HepG2 (cell line): ENCODE measurements around the gene PEX5. TPM values are rescaled to one million over a fixed set of nuclear protein-coding genes. Genes with fewer than 3 reads are reported as not detected.

Experiments
- ATAC-seq: fragments of 200-7000 bp; cut with Tn5 transposase; 3 replicates; pipeline ENCODE4 v1.9.1; 2020; ENCODE audit warnings: mild to moderate bottlenecking, moderate library complexity
- BruUV-seq: library from RNA; stranded (reverse); fragments of 400-500 nt; replicated peaks from 2 replicates; lab custom pipeline; 2021; lab: Mats Ljungman, UMichigan
- CTCF ChIA-PET: fragments of 300-600 bp; formaldehyde crosslinking; extraction: SDS; loops from one replicate; lab custom pipeline; 2021; ENCODE audit warnings: low total read pairs, inconsistent platforms, low intra/inter-chr PET ratio; lab: Yijun Ruan, JAX
- POLR2A ChIA-PET: fragments of 350-600 bp; sonication (Branson Sonifier 250); formaldehyde crosslinking; loops from one replicate; lab custom pipeline; 2020; ENCODE audit warnings: antibody characterized with exemption, inconsistent platforms; lab: Yijun Ruan, JAX
- DNase-seq: peaks from one replicate; pipeline ENCODE4 v3.0.0-alpha.2; 2015; ENCODE audit warnings: low spot score
- FAIRE-seq: peaks from 3 replicates; lab custom pipeline; 2011; peaks lifted over from hg19 to GRCh38; lab: Jason Lieb, UNC
- H2AFZ ChIP-seq: one replicate; pipeline ENCODE4 v1.6.1; 2011; ENCODE audit warnings: low read length, inconsistent platforms
- H3K27ac ChIP-seq: fragments of 300-600 bp; 3 replicates; pipeline ENCODE4 v1.8.0; 2011; ENCODE audit warnings: mixed run types, mild to moderate bottlenecking, mixed read lengths, low read length, inconsistent platforms; ENCODE audit not compliant: insufficient read depth; ENCODE audit errors: extremely low read length
- H3K27me3 ChIP-seq, 2 experiments: fragments of 200-600 bp in 1 of 2; 2 replicates in 1 of 2; 3 replicates in 1 of 2; pipeline versions ENCODE4 v1.6.0 to v1.8.0; 2011; ENCODE audit warnings: low read length in 2 of 2, mild to moderate bottlenecking in 2 of 2, moderate library complexity in 2 of 2, inconsistent platforms in 1 of 2; ENCODE audit not compliant: insufficient read depth in 2 of 2, control insufficient read depth in 1 of 2
- H3K36me3 ChIP-seq, 2 experiments: fragments of 200-600 bp in 1 of 2; replicated peaks in 1 of 2; 2 replicates in 1 of 2; 3 replicates in 1 of 2; pipeline versions ENCODE4 v1.5.1 to v1.8.0; 2011; ENCODE audit warnings: low read length in 2 of 2, inconsistent platforms in 1 of 2; ENCODE audit not compliant: insufficient read depth in 2 of 2, control insufficient read depth in 1 of 2
- H3K4me1 ChIP-seq: 2 replicates; pipeline ENCODE4 v1.5.1; 2012; ENCODE audit warnings: low read length, inconsistent platforms; ENCODE audit not compliant: insufficient read depth
- H3K4me2 ChIP-seq: 2 replicates; pipeline ENCODE4 v1.6.0; 2011; ENCODE audit warnings: low read depth, low read length, inconsistent platforms
- H3K4me3 ChIP-seq, 3 experiments: fragments of 200-600 bp in 1 of 3; sonication (generic), shearing (Covaris generic) in 1 of 3; replicated peaks in 1 of 3; 2 replicates each; pipeline ENCODE4 v1.5.1; 2011 to 2016; ENCODE audit warnings: low read length in 3 of 3, inconsistent platforms in 2 of 3, low read depth in 2 of 3, mild to moderate bottlenecking in 2 of 3, control low read depth in 1 of 3, mixed read lengths in 1 of 3; ENCODE audit not compliant: insufficient read depth in 1 of 3
- H3K79me2 ChIP-seq: one replicate; pipeline ENCODE4 v1.6.1; 2011; ENCODE audit warnings: low read length, inconsistent platforms; ENCODE audit not compliant: insufficient read depth
- H3K9ac ChIP-seq: 2 replicates; pipeline ENCODE4 v1.6.0; 2011; ENCODE audit warnings: mild to moderate bottlenecking, low read depth, low read length, inconsistent platforms; ENCODE audit not compliant: insufficient read depth
- H3K9me3 ChIP-seq: 2 replicates; pipeline ENCODE4 v1.5.1; 2012; ENCODE audit warnings: mild to moderate bottlenecking, low read length
- H4K20me1 ChIP-seq: 2 replicates; pipeline ENCODE4 v1.6.0; 2011; ENCODE audit warnings: inconsistent platforms, mild to moderate bottlenecking, low read length, moderate library complexity; ENCODE audit not compliant: insufficient read depth
- AHR ChIP-seq: IDR thresholded peaks from 2 replicates; pipeline ENCODE4 v1.6.1; 2018; ENCODE audit warnings: missing genetic modification reagents, missing compliant biosample characterization
- RFXANK ChIP-seq: IDR thresholded peaks from 2 replicates; pipeline ENCODE4 v1.6.1; 2016
- TMF1 ChIP-seq: sonication (generic); formaldehyde crosslinking; IDR thresholded peaks from 2 replicates; pipeline ENCODE4 v1.8.1; 2022; ENCODE audit warnings: low read depth, missing genetic modification reagents
- ZNF572 ChIP-seq: sonication (generic); formaldehyde crosslinking; IDR thresholded peaks from 2 replicates; pipeline ENCODE4 v1.5.1; 2020; ENCODE audit warnings: mild to moderate bottlenecking, missing genetic modification reagents
- WGBS: methylation state at CpG from one replicate; pipeline ENCODE4 v1.1.6; 2017; ENCODE audit warnings: low lambda C conversion rate; 5-methylcytosine and 5-hydroxymethylcytosine counted together
- in situ Hi-C: cut with HindIII; loops from 2 replicates; pipeline ENCODE4 v1.10.0; 2017; ENCODE audit warnings: low pct_unique_long_range_greater_than_20kb; ENCODE audit not compliant: extremely low pct_ligation_motif_present
- intact Hi-C: fragments of 100-400 bp; cut with micrococcal nuclease; formaldehyde crosslinking; loops from one replicate; pipeline ENCODE4 v1.10.0; 2022; ENCODE audit not compliant: unreplicated experiment
- polyA plus RNA-seq, 8 experiments: library from polyadenylated mRNA; depleted of rRNA in 3 of 8; stranded (reverse) in 7 of 8; unstranded in 1 of 8; fragments of >200 nt; fragmentation: Illumina TruSeq in 4 of 8; extraction: Trizol in 4 of 8; gene quantifications; 2 replicates each; pipeline versions ENCODE4 v1.2.1 to v1.2.3, GENCODE V29; 2011 to 2016; ENCODE audit warnings: low read depth in 4 of 8, missing spikeins in 1 of 8, mixed read lengths in 1 of 8; ENCODE audit not compliant: insufficient read depth in 1 of 8
- total RNA-seq, 5 experiments: library from RNA; depleted of rRNA; stranded (reverse); fragments of >200 nt; fragmentation: Illumina TruSeq; extraction: Trizol; gene quantifications; 2 replicates each; pipeline ENCODE4 v1.2.3, GENCODE V29; 2016; ENCODE audit warnings: low read depth in 1 of 5
- TF ChIP-seq, protein P1 (sequence below), 2 experiments: fragments of 450-650 bp in 1 of 2; sonication (generic) in 1 of 2; formaldehyde crosslinking in 1 of 2; IDR thresholded peaks; 2 replicates each; pipeline versions ENCODE4 v1.6.1 to v1.8.0; 2016 to 2022; ENCODE audit warnings: antibody characterized with exemption in 1 of 2, mild to moderate bottlenecking in 1 of 2, missing genetic modification reagents in 1 of 2
- TF ChIP-seq, protein P2 (sequence below): sonication (generic); formaldehyde crosslinking; conservative IDR thresholded peaks from 2 replicates; pipeline ENCODE4 v1.4.0; 2020; ENCODE audit warnings: mild to moderate bottlenecking, missing genetic modification reagents, moderate library complexity
- TF ChIP-seq, protein P3 (sequence below): IDR thresholded peaks from 2 replicates; pipeline ENCODE4 v1.6.1; 2018; ENCODE audit warnings: missing genetic modification reagents

PEX5 gene
- total and polyA plus RNA-seq, 2 of the 13 experiments (the other 11 are each of a cell fraction or from before 2014, with no cell fraction given): 16.4 to 29.0 TPM

DNA sequence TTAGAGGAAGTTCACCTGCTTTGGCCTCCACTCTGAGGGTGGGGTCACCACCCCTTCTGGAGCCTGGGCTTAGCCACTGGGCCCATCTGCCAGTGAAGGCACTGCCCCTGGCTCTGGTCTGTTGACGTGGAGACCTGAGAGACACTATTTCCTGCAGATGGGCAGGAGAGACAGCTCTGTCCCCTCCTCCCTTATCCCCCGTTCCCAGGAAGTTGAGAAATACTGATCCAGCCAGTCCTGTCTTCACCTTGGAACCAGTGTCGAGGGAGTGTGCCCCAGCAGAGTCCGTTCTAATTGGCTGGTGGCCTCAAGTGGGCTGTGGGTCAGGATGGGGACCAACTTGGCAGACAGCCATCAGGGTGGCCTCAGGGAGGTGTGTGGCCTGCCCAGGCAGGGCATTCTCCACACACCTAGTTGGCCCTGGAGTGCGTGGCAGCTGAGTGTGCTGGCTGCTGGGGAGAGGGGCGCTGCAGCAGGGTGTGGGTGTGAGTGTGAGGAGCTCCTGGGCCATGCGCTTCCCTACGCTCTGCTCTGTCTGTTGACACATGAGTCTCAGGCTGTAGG lies 33.9 kb upstream of the PEX5 start:
- no TSS peak for BruUV-seq
- DNase-seq (no peak), FAIRE-seq (no peak), ATAC-seq (peak; percentile 13; the same call in 1 of the 3 replicates)
- Histone ChIP-seq H3K27me3 (no peaks in the 10 kb centered on the region), H3K36me3 (peaks cover 27 to 31% of the 10 kb centered on the region in 2 experiments; a peak in 4 of 5 replicates), H4K20me1 (no peaks in the 10 kb centered on the region), H3K9me3 (no peaks in the 10 kb centered on the region), H3K9ac (no peak overlapping the region), H3K4me3 (no peak overlapping the region), H3K4me1 (no peaks in the 10 kb centered on the region), H3K4me2 (no peak overlapping the region), H3K27ac (no peak overlapping the region), H3K79me2 (no peaks in the 10 kb centered on the region), H2AFZ (no peak overlapping the region)
- ChIA-PET POLR2A (interaction anchor here (1.1 kb wide), 1 partner anchor 27 kb away, joined by 3 read pairs; the partner anchor contains the start of gene RBP5), CTCF (no interaction called here)
- TF ChIP-seq, protein P1, sequence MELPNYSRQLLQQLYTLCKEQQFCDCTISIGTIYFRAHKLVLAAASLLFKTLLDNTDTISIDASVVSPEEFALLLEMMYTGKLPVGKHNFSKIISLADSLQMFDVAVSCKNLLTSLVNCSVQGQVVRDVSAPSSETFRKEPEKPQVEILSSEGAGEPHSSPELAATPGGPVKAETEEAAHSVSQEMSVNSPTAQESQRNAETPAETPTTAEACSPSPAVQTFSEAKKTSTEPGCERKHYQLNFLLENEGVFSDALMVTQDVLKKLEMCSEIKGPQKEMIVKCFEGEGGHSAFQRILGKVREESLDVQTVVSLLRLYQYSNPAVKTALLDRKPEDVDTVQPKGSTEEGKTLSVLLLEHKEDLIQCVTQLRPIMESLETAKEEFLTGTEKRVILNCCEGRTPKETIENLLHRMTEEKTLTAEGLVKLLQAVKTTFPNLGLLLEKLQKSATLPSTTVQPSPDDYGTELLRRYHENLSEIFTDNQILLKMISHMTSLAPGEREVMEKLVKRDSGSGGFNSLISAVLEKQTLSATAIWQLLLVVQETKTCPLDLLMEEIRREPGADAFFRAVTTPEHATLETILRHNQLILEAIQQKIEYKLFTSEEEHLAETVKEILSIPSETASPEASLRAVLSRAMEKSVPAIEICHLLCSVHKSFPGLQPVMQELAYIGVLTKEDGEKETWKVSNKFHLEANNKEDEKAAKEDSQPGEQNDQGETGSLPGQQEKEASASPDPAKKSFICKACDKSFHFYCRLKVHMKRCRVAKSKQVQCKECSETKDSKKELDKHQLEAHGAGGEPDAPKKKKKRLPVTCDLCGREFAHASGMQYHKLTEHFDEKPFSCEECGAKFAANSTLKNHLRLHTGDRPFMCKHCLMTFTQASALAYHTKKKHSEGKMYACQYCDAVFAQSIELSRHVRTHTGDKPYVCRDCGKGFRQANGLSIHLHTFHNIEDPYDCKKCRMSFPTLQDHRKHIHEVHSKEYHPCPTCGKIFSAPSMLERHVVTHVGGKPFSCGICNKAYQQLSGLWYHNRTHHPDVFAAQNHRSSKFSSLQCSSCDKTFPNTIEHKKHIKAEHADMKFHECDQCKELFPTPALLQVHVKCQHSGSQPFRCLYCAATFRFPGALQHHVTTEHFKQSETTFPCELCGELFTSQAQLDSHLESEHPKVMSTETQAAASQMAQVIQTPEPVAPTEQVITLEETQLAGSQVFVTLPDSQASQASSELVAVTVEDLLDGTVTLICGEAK (IDR thresholded peaks at IDR 0.05): no peak
- TF ChIP-seq, protein P1 (CRISPR knock-in tag; IDR thresholded peaks at IDR 0.05): no peak
- TF ChIP-seq ZNF572 (CRISPR knock-in tag): no peak
- TF ChIP-seq AHR: no peak
- TF ChIP-seq TMF1 (CRISPR knock-in tag): no peak
- TF ChIP-seq, protein P2, sequence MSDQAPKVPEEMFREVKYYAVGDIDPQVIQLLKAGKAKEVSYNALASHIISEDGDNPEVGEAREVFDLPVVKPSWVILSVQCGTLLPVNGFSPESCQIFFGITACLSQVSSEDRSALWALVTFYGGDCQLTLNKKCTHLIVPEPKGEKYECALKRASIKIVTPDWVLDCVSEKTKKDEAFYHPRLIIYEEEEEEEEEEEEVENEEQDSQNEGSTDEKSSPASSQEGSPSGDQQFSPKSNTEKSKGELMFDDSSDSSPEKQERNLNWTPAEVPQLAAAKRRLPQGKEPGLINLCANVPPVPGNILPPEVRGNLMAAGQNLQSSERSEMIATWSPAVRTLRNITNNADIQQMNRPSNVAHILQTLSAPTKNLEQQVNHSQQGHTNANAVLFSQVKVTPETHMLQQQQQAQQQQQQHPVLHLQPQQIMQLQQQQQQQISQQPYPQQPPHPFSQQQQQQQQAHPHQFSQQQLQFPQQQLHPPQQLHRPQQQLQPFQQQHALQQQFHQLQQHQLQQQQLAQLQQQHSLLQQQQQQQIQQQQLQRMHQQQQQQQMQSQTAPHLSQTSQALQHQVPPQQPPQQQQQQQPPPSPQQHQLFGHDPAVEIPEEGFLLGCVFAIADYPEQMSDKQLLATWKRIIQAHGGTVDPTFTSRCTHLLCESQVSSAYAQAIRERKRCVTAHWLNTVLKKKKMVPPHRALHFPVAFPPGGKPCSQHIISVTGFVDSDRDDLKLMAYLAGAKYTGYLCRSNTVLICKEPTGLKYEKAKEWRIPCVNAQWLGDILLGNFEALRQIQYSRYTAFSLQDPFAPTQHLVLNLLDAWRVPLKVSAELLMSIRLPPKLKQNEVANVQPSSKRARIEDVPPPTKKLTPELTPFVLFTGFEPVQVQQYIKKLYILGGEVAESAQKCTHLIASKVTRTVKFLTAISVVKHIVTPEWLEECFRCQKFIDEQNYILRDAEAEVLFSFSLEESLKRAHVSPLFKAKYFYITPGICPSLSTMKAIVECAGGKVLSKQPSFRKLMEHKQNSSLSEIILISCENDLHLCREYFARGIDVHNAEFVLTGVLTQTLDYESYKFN (CRISPR knock-in tag): no peak
- TF ChIP-seq RFXANK (CRISPR knock-in tag): no peak
- TF ChIP-seq, protein P3, sequence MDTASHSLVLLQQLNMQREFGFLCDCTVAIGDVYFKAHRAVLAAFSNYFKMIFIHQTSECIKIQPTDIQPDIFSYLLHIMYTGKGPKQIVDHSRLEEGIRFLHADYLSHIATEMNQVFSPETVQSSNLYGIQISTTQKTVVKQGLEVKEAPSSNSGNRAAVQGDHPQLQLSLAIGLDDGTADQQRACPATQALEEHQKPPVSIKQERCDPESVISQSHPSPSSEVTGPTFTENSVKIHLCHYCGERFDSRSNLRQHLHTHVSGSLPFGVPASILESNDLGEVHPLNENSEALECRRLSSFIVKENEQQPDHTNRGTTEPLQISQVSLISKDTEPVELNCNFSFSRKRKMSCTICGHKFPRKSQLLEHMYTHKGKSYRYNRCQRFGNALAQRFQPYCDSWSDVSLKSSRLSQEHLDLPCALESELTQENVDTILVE (CRISPR knock-in tag): no peak
- intact Hi-C loops (no loop called here), in situ Hi-C loops (no loop called here)
- 91% methylated on average over 5 of the region's 8 CpGs for WGBS
